Nephron progenitor cell (in vitro differentiated cells): ENCODE measurements around the gene CSTPP1.

Source experiments
- DNase-seq: peaks from one replicate; pipeline ENCODE4 v3.0.0; 2021
- H3K27ac Mint-ChIP-seq: 2 replicates; pipeline ENCODE4 v1.8.0; 2021; ENCODE audit warnings: mild to moderate bottlenecking, moderate library complexity, mixed read lengths
- H3K27me3 Mint-ChIP-seq: 2 replicates; pipeline ENCODE4 v1.8.0; 2021; ENCODE audit warnings: mild to moderate bottlenecking, low read depth, mixed read lengths; ENCODE audit not compliant: poor library complexity
- H3K36me3 Mint-ChIP-seq: 2 replicates; pipeline ENCODE4 v1.8.0; 2021; ENCODE audit warnings: low read depth, mixed read lengths
- H3K4me1 Mint-ChIP-seq: 2 replicates; pipeline ENCODE4 v1.8.0; 2021; ENCODE audit warnings: mixed read lengths
- H3K4me3 Mint-ChIP-seq: 2 replicates; pipeline ENCODE4 v1.8.0; 2021; ENCODE audit warnings: mild to moderate bottlenecking, moderate library complexity, mixed read lengths
- H3K9me3 Mint-ChIP-seq: 2 replicates; pipeline ENCODE4 v1.8.0; 2021; ENCODE audit warnings: mild to moderate bottlenecking, moderate library complexity, mixed read lengths
- TF ChIP-seq, protein P1 (sequence below): fragments of 200-600 bp; sonication (generic); IDR thresholded peaks from 2 replicates; pipeline ENCODE4 v1.5.0; 2021; ENCODE audit warnings: antibody characterized with exemption

Gene CSTPP1

GRCh38 chr11:47028195-47029093, 91.9 kb downstream of the CSTPP1 start:
- H3K27me3 Mint-ChIP-seq: no peaks in the 10 kb centered on the region
- H3K9me3 Mint-ChIP-seq: no peaks in the 10 kb centered on the region
- no peaks in the 10 kb centered on the region for H3K36me3 Mint-ChIP-seq
- no peak overlapping the region for H3K27ac Mint-ChIP-seq
- peaks cover 22% of the 10 kb centered on the region for H3K4me1 Mint-ChIP-seq
- no peak overlapping the region for H3K4me3 Mint-ChIP-seq
- TF ChIP-seq, protein P1, sequence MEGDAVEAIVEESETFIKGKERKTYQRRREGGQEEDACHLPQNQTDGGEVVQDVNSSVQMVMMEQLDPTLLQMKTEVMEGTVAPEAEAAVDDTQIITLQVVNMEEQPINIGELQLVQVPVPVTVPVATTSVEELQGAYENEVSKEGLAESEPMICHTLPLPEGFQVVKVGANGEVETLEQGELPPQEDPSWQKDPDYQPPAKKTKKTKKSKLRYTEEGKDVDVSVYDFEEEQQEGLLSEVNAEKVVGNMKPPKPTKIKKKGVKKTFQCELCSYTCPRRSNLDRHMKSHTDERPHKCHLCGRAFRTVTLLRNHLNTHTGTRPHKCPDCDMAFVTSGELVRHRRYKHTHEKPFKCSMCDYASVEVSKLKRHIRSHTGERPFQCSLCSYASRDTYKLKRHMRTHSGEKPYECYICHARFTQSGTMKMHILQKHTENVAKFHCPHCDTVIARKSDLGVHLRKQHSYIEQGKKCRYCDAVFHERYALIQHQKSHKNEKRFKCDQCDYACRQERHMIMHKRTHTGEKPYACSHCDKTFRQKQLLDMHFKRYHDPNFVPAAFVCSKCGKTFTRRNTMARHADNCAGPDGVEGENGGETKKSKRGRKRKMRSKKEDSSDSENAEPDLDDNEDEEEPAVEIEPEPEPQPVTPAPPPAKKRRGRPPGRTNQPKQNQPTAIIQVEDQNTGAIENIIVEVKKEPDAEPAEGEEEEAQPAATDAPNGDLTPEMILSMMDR: no peak
- DNase-seq: no peak

DNA sequence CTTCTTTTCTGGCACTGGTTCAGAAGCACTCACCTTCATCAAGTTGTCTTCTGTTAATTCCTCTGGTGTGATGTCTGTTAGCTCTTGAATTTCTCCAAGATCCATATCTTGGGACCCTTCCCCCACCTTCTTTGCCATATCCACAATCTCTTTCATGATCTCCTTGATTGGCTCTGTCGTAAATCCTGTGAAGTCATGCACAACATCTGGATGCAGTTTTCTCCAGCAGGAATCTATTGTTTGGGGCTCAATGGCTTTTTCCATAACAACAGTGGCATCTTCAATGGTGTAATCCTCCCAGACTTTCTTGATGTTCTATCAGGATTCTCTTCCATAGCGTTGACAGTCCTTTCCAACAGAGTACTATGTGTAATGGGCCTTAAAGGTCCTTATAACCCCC, 96.9 kb downstream of the CSTPP1 start:
- H3K36me3 Mint-ChIP-seq: peaks cover 26% of the 10 kb centered on the region
- peaks cover 21% of the 10 kb centered on the region for H3K9me3 Mint-ChIP-seq
- H3K27me3 Mint-ChIP-seq: no peaks in the 10 kb centered on the region
- H3K27ac Mint-ChIP-seq: peak overlapping the region; percentile 34
- TF ChIP-seq, protein P1: no peak
- no peak overlapping the region for H3K4me3 Mint-ChIP-seq
- no peak for DNase-seq
- H3K4me1 Mint-ChIP-seq: peaks cover 9% of the 10 kb centered on the region

DNA sequence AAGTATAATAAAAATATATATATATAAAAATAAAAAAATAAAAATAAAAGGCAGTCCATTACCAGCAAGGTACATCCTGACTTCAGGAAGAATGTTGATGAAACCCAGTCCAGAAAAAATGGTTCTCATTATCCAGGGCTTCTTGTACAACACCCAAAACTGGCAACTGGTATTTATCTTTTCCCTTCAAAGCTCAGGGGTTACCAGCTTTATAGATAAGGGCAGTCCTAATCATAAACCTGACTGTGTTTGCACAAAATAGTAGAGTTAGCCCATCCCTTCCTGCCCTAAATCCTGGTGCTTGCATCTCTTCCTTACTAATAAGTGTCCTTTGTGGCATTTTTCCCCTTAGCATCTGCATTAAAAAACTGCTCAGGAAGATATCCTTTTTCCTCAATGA, 97.5 kb downstream of the CSTPP1 start:
- no peak overlapping the region for H3K4me3 Mint-ChIP-seq
- no peaks in the 10 kb centered on the region for H3K27me3 Mint-ChIP-seq
- H3K4me1 Mint-ChIP-seq: peaks cover 9% of the 10 kb centered on the region
- TF ChIP-seq, protein P1: no peak
- peaks cover 26% of the 10 kb centered on the region for H3K36me3 Mint-ChIP-seq
- H3K9me3 Mint-ChIP-seq: peaks cover 22% of the 10 kb centered on the region
- no peak overlapping the region for H3K27ac Mint-ChIP-seq
- DNase-seq: no peak

- H3K27me3 Mint-ChIP-seq: no peaks in the 10 kb centered on the region
- H3K4me3 Mint-ChIP-seq: no peak overlapping the region
- H3K27ac Mint-ChIP-seq: peak overlapping the region; percentile 75
- TF ChIP-seq, protein P1: no peak
- H3K9me3 Mint-ChIP-seq: peaks cover 32% of the 10 kb centered on the region
- H3K4me1 Mint-ChIP-seq: peaks cover 9% of the 10 kb centered on the region
- DNase-seq: no peak
- peaks cover 33% of the 10 kb centered on the region for H3K36me3 Mint-ChIP-seq
Measured at GRCh38 chr11:47035108-47035507, 98.5 kb downstream of the CSTPP1 start.

GRCh38 chr11:47044119-47044518, 107.6 kb downstream of the CSTPP1 start:
- no peak overlapping the region for H3K27ac Mint-ChIP-seq
- no peaks in the 10 kb centered on the region for H3K4me1 Mint-ChIP-seq
- H3K4me3 Mint-ChIP-seq: no peak overlapping the region
- H3K36me3 Mint-ChIP-seq: peaks cover 25% of the 10 kb centered on the region
- H3K9me3 Mint-ChIP-seq: peaks cover 14% of the 10 kb centered on the region
- TF ChIP-seq, protein P1: no peak
- DNase-seq: no peak
- peaks cover 3% of the 10 kb centered on the region for H3K27me3 Mint-ChIP-seq

DNA sequence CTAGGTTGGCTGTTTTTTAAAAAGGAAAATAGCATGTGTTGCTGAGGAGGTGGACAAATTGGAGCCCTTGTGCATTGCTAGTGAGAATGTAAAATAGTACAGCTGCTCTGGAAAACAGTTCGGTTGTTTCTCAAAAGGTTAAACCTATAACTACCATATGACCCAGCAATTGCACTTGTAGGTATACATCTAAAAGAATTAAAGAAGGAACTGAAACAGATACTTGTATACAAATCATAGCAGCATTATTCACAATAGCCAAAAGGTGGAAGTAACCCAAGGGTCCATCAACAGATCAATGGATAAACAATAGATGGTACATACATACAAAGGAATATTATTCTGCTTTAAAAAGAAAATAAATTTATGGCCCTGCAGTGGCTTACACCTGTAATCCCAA, 111.4 kb downstream of the CSTPP1 start:
- H3K4me3 Mint-ChIP-seq: no peak overlapping the region
- H3K9me3 Mint-ChIP-seq: no peaks in the 10 kb centered on the region
- TF ChIP-seq, protein P1: no peak
- no peaks in the 10 kb centered on the region for H3K4me1 Mint-ChIP-seq
- H3K27ac Mint-ChIP-seq: no peak overlapping the region
- peaks cover 3% of the 10 kb centered on the region for H3K27me3 Mint-ChIP-seq
- peaks cover 9% of the 10 kb centered on the region for H3K36me3 Mint-ChIP-seq
- DNase-seq: no peak
